VCaP (cell line): ENCODE data around the gene SLC31A1.
A peak's percentile ranks its signal among the peaks of the same experiment; 100 is the strongest.

ENCODE experiments used
- H3K27ac ChIP-seq: fragments of 450-650 bp; 2 replicates; pipeline ENCODE4 v1.5.1; 2017
- CTCF ChIP-seq: fragments of 450-650 bp; conservative IDR thresholded peaks from 2 replicates; pipeline ENCODE4 v1.5.1; 2017; ENCODE audit warnings: mild to moderate bottlenecking, moderate library complexity

Gene SLC31A1

DNA sequence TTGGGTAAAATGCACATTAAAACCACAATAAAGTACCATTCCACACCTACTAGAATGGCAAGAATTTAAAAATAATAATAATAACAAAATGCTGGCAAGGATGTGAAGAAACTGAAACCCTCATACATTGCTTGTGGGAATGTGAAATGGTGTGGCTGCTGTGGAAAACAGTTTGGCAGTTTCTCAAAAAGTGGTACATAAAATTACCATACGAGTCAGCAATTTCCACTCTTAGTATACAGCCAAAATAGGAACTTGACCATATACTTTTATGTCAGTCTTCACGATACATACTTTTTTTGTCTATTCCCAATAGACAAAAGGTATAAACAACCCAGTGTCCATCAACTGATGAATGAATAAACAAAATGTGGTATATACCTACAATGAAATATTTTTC, 15.9 kb upstream of the SLC31A1 start:
- H3K27ac ChIP-seq: no peak overlapping the region
- TF ChIP-seq CTCF: no peak

- no peak overlapping the region for H3K27ac ChIP-seq
- no peak for TF ChIP-seq CTCF
These were observed 15.5 kb upstream of the SLC31A1 start for GRCh38 chr9:113205861-113206260.

DNA sequence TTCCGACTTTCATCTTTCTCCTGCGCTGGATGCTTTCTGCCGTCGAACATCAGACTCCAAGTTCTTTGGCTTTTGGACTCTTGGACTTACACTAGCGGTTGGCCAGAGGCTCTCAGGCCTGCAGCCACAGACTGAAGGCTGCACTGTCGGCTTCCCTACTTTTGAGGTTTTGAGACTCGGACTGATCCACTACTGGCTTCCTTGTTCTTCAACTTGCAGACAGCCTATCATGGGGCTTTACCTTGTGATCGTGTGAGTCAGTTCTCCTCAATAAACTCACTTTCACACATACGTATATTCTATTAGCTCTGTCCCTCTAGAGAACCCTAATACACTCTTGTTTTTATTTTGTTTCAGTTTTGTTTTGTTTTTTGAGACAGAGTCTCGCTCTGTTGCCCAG, 10.5 kb upstream of the SLC31A1 start:
- H3K27ac ChIP-seq: no peak overlapping the region
- TF ChIP-seq CTCF: no peak

DNA sequence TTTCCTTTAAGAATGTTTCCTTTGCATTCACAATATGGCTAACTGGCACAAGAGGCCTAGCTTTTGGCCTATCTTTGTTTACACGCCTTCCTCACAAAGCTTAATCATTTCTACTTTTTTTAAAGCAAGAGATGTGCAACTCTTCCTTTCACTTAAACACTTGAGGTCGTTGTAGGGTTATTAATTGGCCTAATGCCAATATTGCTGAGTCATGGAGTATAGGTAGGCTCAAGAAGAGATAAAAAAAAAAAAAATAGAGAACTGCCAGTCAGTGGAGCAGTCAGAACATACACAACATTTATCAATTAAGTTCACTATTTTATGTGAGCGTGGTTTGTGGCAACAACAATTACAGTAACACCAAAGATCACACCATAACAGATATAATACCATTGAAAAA, 6.2 kb upstream of the SLC31A1 start:
- no peak overlapping the region for H3K27ac ChIP-seq
- no peak for TF ChIP-seq CTCF

- H3K27ac ChIP-seq: no peak overlapping the region
- no peak for TF ChIP-seq CTCF
These were observed 4.9 kb upstream of the SLC31A1 start for GRCh38 chr9:113216406-113216805.

GRCh38 chr9:113219186-113219936, 2.0 kb upstream of the SLC31A1 start:
- H3K27ac ChIP-seq: no peak overlapping the region

GRCh38 chr9:113219969-113220368, 1.4 kb upstream of the SLC31A1 start:
- peak overlapping the region; percentile 83 for H3K27ac ChIP-seq
- TF ChIP-seq CTCF: no peak

More at GRCh38 chr9:113219186-113219936, 2.0 kb upstream of the SLC31A1 start:
- no peak for TF ChIP-seq CTCF
